HG02840 (cell line): ENCODE results near the gene PRSS3.
"Not testable (repeated sequence)": the region's sequence is repeated elsewhere in the genome, so short reads cannot be mapped to it uniquely, and the experiment has no call there.

Experiments
- ATAC-seq: cut with Tn5 transposase; IDR thresholded peaks from one replicate; pipeline ENCODE4 v1.9.1; 2021; ENCODE audit warnings: mild to moderate bottlenecking, moderate library complexity, moderate number of reproducible peaks; ENCODE audit not compliant: unreplicated experiment, low FRiP score

The PRSS3 gene

DNA sequence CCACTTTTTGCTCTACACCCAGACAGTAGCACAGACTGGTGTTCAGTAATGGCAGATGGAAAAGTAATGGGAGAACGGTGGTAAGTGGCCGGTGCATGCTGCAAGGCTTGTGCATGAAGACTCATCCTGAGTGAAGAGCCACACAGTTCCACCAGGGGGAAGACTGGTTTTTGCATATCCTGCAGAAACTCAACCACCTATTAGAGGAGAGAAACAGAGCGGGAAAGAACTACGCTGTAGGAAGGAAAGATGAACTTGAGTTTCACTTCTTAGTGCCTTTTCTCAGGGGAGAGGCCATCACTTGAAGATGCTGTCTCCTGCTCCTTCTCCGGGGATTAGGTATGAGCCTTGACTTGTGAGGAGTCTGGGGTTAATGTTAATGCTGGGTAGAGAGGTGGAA lies 9.4 kb upstream of the PRSS3 start:
- ATAC-seq = no peak

DNA sequence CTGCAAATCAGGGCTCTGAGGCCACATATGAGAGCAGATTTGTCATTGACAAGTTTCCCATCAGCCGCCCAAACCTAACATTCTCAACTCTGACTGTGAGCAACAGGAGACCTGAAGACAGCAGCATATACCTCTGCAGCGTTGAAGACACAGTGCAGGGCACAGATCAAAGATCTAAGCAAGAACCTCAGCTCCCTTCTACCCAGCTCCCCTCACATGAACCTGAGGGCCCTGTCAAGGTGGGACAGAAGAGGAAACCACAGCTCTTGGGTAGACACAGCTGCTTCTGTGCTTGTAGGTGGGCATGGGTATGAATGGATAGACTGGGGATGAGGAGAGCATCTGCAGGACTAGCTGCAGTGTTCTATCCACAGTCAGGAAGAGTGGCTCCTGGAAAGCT lies 8.7 kb upstream of the PRSS3 start:
- ATAC-seq = no peak

DNA sequence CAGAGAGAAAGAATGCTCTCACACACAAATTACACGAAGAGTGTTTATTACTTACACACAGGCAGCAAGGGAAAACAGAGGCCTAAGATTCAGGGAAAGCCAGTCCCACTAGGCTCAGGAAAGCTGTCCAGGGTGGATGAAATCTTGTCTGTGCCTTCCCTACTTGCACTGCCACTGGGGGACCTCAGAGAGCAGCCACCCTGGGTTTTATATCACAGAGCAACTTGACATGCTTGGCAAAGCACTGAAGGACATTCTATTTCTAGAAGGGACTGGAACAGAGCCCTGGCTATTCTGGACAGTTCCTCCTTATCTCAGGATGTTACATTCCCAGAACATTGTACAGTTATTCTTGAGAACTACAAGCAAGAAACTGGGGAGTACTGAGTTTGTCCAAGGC lies 7.5 kb upstream of the PRSS3 start:
- ATAC-seq = no peak

DNA sequence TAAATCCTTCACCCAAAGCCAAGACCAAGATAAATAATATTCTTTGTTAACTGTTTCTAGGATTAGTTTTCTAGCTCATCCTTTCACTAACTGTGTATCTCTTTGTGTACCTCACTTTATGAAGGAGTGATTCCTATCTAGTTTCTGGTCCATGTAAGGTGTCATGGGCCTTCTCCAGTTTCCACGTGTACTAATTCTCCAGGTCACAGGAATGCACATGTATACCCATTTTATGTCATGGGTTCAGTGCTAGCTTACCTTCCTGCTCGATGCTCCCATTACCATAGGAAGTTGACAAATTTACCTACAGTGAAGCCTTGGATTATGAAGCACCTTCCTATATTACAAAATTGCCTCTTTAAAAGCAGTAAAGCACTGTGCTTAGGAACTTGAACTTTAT lies 5.9 kb upstream of the PRSS3 start:
- not testable (repeated sequence) for ATAC-seq

DNA sequence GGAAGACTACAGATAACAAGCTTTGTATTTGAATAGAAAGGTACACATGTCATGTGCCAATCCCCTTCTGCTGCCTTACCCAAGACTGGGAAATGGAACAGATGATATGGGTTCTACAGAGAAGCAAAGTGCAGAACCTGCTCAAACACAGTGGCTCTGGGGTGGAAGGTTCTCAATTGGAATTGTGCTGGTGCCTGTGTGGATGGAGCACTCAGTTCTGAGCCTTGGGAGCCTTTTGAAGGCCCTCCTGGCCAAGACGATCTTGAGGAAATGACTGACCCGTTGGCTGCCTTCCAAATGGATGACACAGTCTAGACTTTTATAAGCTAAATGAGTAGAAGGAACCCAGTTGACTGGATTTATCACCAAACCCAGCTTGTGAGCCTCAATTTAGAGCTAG lies 4.2 kb upstream of the PRSS3 start:
- no peak for ATAC-seq

DNA sequence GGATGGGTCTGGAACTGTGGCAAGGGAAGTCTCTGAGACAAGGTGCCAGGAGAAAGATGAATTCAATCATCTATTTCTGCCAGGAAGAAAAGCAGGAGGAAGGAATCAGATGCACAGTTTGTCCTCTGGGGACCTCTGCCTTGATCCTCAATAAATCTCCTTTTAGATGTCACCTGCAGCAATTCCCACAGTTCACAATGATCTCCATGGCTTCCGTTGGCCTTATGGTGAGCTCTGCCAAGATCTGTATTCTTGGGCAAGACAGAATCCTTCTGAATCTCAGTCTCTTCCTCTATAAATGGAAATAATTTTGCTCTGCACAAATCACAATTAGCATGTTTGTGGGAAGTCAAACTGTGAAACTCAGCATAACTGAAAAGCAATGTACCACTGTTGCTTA lies 1.9 kb upstream of the PRSS3 start:
- ATAC-seq = not testable (repeated sequence)

DNA sequence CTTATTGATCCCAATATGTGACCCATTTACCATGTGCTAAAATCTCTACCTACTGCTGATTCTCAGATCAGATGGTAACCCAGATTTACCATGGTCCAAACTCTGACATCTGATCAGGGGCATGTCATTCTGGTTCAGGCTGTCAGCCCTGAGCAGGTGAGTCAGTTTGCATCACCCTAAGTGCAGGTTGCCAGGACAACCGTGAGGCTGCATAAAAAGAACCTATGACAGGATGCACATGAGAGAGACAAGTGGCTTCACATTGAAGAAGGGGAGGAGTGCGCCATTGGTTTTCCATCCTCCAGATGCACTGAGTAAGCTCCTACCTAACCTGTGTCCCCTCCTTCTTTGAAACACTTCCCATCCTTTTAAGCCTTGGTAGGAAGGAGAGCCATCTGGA lies 801 bp upstream of the PRSS3 start:
- ATAC-seq = no peak

DNA sequence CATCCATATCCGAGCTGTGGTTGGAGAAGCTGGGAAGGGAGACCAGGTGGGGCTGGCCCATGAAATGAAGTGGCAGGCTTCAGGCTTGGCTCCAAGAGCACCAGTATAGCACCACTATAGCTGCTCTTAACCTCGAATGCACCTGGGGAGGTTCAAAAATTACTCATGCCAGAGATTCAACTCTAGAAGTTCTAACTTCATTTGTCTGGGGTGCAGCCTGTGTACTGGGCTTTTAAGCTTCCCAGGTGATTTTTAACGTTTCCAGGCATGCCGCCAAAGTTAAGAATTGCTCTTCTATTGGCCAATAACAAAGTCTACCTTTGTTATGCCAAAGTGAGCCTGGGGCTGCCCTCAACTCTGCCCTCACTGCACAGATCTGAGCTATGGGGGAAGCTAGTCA lies 458 bp downstream of the PRSS3 start:
- ATAC-seq = no peak

DNA sequence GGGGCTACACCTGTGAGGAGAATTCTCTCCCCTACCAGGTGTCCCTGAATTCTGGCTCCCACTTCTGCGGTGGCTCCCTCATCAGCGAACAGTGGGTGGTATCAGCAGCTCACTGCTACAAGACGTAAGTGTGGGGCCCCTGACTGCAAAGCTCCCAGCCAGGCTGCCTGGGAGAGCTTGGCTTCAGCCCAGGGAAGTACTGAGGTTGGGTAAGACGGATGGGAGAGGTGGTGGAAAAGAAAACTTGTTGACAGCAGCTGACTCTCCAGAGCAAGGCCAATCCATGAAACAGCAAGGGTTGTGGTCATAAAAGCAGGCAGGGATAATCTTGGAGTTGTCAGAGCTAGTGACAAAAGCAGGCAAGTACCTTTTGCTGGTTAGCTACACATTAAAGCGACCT lies 1.3 kb downstream of the PRSS3 start:
- ATAC-seq = not testable (repeated sequence)

DNA sequence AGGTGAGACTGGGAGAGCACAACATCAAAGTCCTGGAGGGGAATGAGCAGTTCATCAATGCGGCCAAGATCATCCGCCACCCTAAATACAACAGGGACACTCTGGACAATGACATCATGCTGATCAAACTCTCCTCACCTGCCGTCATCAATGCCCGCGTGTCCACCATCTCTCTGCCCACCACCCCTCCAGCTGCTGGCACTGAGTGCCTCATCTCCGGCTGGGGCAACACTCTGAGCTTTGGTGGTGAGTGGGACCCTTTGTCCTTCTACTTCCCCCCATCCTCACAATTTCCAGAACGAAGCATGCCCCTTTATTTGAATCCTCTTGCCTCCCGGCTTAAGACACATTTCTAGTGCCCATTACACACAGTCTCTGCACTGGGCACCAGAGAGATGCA lies 2.5 kb downstream of the PRSS3 start:
- ATAC-seq = no peak

DNA sequence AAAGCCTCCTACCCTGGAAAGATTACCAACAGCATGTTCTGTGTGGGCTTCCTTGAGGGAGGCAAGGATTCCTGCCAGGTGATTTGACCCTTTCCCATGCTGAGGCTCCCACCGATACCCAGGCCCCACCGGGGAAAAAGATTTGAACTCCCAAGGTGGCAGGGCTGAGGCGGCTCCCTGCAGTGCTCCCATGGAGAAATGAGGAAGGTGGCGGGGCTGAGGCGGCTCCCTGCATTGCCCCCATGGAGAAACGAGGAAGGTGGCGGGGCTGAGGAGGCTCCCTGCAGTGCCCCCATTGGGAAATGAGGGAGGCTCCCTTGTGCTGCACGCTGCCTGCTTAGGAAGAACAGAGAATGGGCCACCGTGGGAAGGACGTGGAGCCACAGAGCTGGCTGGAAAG lies 3.2 kb downstream of the PRSS3 start:
- no peak for ATAC-seq

DNA sequence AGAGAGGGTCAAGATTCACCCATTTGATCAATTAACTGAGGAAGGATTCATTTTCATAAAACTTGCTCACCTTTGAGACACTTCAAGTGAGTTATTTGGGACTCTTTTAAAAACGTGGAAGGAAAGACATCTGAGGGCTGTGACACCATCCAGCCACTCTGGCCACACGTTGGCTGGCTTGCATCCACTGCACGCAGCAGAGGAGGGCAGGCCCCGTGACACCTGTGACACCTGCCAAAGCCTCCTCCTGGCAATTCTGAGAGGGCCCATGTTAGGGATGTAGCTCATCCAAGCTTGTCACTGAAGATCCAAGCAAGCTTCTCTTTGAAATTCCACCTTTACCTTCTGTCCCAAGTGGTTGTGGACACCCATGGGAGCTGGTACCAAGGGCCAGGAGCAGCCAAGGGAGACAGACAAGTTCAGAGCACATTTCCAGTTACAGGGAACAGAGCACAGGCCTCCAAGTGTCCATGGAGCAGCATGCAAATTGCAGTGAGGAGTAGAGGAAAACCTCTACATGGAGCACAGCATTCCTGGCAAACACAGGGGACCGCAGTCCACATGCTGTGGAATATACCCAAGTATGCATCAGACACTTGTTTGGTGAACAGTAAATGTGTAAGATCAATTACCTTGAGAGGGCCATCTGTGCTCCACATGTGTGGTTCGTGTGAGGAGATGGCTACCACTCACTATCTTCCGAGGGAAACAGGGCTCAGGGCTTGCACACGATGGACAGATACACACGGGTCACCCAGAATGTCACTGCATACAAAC lies 4.8 kb downstream of the PRSS3 start:
- no peak for ATAC-seq

DNA sequence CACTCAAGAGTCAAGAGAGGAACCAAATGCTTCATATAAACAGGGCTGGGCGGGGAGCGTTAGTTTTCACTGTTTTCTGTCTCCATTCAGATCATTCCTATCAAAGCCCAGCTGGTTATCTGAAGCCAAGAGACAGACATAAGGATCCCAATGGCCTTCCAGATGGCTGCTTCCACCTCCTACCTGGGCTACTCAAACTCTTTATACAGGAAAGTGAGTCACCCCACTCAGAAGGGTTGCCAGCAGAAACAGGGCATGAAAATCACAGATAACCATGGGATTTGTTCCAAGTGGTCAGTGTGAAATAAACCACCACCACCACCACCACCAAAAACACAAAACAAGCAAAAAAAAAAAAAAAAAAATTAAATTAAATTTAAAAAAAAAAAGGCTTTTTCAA lies 5.5 kb downstream of the PRSS3 start:
- no peak for ATAC-seq

DNA sequence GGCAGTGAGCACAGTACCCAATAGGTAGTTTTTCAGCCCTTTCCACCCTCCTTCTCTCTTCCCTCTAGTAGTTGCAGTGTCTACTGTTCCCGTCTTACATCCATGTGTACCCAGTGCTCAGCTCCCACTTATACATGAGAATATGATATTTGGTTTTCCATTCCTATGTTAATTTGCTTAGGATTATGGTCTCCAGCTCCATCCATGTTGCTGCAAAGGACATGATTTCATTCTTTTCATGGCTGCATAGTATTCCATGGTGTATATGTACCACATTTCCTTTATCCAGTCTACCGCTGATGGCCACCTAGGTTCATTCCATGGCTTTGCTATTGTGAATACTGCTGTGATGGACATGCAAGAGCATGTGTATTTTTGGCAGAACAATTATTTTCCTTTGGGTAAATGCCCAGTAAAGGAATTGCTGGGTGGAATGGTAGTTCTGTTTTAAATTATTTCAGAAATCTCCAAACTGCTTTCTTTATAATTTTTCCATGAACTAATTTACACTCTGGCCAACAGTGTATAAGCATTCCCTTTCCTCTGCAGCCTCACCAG lies 6.7 kb downstream of the PRSS3 start:
- not testable (repeated sequence) for ATAC-seq

DNA sequence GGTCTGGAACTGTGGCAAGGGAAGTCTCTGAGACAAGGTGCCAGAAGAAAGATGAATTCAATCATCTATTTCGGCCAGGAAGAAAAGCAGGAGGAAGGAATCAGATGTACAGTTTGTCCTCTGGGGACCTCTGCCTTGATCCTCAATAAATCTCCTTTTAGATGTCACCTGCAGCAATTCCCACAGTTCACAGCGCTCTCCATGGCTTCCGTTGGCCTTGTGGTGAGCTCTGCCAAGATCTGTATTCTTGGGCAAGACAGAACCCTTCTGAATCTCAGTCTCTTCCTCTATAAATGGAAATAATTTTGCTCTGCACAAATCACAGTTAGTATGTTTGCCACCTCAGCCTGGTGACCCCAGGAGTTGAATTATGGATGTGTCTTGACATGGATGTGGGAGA lies 8.8 kb downstream of the PRSS3 start:
- not testable (repeated sequence) for ATAC-seq

DNA sequence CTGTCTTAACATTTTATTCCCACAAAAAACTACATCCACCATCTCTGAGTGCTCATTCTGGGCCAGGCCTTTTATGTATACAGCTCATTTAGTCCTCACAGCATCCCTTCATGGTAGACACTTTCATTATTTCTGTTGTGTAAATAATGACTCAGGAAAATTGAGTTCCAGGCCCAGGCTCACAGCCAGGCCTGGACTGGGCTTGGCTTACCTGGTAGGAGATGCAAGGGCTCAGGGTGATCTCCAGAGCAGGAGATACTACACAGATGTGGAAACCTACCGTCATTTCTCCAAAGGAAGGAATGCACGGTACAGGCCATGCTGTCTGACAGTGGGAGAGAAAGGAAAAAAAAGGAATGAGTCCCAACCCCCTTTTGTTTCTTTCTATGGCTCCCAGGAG lies 11.8 kb downstream of the PRSS3 start:
- ATAC-seq = not testable (repeated sequence)

DNA sequence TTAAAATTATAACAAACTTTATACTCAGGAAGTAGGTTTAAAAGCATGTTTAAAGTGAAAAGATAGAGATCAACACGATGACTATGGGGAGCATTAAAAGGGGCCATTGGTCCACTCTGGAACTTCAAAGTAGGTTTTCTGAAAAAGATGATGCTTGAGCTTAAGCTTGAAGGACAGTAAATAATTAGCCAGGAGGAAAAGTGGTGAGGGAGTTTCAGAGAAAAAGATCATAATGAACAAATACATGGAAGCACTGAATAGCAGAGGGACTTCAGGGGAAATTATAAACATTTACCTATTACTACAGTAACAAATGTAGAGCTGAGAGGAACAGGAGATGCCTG lies 13.6 kb downstream of the PRSS3 start:
- ATAC-seq = not testable (repeated sequence)

DNA sequence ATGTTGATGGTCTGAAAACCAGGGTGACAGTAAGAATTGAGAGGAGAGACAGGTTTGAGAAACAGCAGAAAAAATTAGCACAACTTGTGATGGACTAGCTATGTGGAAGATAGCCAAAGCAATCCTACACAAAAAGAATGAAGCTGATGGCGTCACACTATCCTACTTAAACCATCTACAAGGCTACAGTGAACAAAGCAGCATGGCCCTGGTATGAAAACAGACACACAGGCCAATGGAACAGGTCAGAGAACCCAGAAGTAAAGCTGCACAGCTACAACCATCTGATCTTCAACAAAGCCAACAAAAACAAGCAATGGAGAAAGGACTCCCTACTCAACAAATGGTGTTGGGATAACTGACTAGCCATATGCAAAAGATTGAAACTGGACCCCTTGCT lies 14.1 kb downstream of the PRSS3 start:
- no peak for ATAC-seq

DNA sequence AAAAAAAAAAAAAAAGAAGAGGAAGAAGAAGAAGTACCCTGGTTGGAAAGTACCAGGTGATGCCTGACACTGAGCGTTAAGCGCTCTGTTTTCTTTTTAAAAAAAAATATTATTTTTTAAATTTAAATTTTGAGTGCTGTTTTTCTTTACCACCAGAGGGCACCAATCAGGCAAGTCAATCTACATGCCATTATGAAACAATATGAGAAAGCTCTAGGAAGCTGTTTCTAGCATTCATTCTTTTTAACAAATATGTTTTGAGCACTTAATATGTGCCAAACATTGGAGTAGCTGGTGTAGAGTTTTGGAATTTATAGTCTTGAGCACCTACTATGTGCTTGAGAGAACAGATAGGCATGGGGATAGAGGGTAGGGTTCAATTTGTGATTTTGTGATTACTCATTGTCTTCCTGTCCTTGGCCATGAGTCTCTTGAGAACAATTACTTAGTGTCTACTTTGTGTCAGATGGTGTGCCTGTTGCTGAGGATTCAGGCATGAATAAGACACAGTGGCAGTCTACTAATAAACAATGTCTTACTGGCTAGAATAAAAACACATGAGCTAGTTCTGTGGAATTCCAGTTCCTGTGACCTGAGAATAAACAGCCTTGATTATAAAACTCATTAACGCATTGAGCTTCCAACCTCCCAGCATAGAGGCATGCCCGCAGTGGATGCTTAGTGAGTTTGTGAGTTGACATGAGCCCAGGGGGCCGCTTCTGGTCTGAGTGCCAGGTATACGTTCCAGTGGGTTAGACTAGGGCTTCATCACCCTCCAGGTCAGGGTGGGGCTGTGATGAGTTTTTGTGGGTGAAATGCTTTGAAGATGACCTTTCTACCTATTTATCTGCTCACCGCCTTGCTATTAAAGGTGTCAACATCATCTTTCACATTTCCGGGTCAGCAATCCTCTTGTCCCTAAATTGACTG lies 18.6 kb downstream of the PRSS3 start:
- no peak for ATAC-seq

DNA sequence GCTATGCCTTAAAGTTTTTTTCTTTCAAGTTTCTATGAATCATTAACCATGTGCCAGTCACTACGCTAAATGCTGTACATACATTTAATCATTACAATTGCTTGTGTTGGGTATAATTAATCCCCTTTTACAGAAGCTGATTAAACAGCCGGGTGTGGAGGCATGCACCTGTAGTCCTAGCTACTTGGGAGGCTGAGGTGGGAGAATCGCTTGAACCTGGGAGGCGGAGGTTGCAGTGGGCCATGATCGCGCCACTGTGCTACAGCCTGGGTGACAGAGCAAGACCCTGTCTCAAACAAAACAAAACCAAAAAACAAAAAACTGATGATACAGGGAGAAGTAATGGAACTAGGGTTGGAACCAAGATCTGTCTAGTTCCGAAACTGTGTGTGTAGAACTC lies 20.4 kb downstream of the PRSS3 start:
- ATAC-seq = no peak
